ENCODE data around the gene TC2N.
"Not testable (repeated sequence)": the region's sequence is repeated elsewhere in the genome, so short reads cannot be mapped to it uniquely, and the experiment has no call there.

TC2N gene

DNA sequence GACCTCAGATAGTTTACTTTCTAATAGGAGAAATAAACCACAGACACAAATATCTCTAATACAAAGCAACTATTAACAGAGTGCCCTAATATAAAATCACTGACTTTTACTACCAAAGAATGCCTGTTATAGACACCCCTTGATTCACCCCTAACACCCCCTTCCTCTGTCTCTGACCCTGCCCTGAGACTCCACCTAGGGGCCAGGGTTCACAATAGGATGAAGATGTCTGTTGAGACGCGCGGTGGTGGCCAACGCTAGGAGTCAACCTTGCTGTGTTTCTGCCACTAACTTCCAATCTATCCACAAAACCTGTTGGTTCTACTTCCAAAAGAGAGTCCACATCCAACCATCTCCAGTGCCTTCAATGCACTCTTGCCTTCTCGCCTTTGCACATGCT lies 10.9 kb upstream of the TC2N start:
- Histone ChIP-seq H3K36me3 (ENCODE audit: control insufficient read depth in 2 of 2, insufficient read depth in 2 of 2, low read length in 2 of 2) (no peaks in the 10 kb centered on the region), H3K9me3 (ENCODE audit: control insufficient read depth in 2 of 2, low read length in 2 of 2) (no peaks in the 10 kb centered on the region), H3K27me3 (ENCODE audit: control insufficient read depth in 1 of 2, insufficient read depth in 2 of 2, low read length in 2 of 2) (peaks cover 0 to 2% of the 10 kb centered on the region in 2 donors), H3K27ac (ENCODE audit: low read length) (no peak overlapping the region), H3K4me3 (ENCODE audit: low read length in 2 of 2) (no peak overlapping the region), H3K4me1 (ENCODE audit: control insufficient read depth, insufficient read depth, low read length) (peaks cover 10% of the 10 kb centered on the region), H3K9ac (ENCODE audit: low read length in 2 of 2) (no peak overlapping the region)

DNA sequence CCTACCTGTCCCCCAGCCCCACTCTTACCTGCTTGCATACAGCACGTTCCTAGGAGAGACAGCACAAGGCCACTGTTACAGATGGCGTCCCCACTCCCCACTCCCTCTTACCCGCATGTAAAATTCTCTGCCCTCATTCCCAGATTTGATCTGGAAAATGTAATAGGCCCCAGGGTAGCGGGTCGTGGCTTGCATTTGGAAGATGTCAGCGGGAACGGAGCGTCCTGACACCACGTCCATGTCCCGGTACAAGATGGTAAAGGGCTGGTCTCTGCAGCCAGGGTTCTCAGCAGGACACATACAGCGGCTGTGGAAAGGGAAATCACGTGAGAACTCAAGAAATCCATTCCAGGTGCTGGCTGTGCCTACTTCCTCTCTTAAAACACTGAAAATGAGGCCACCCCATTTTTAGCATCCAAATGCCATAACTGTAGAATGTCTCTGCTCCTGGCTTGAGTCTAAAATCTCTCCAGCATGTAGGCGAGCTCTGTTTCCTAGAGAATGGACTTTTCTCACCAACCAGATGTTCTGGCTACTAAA lies 10.1 kb upstream of the TC2N start:
- peaks cover 0 to 2% of the 10 kb centered on the region in 2 donors for H3K27me3 ChIP-seq (ENCODE audit: control insufficient read depth in 1 of 2, insufficient read depth in 2 of 2, low read length in 2 of 2)
- H3K4me3 ChIP-seq (ENCODE audit: low read length in 2 of 2): no peak overlapping the region
- H3K9me3 ChIP-seq (ENCODE audit: control insufficient read depth in 2 of 2, low read length in 2 of 2): no peaks in the 10 kb centered on the region
- H3K4me1 ChIP-seq (ENCODE audit: control insufficient read depth, insufficient read depth, low read length): peaks cover 5% of the 10 kb centered on the region
- no peaks in the 10 kb centered on the region for H3K36me3 ChIP-seq (ENCODE audit: control insufficient read depth in 2 of 2, insufficient read depth in 2 of 2, low read length in 2 of 2)
- H3K9ac ChIP-seq (ENCODE audit: low read length in 2 of 2): no peak overlapping the region
- no peak overlapping the region for H3K27ac ChIP-seq (ENCODE audit: low read length)

DNA sequence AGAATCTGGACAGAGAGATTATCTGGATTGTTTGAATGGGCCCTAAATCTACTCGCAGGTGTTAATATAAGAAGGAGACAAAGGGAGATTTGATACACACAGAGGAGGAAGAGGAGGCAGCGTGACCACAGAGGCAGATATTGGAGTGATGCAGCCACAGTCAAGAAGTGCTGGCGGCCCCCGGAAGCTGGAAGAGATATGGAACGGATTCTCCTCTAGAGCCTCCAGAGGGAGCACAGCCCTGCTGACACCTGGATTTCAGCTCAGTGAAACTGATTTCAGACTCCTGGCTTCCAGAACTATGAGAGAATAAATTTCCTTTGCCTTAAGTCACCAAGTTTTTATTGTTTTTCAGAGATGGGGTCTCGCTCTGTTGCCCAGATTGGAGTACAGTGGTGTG lies 9.2 kb upstream of the TC2N start:
- H3K9ac ChIP-seq (ENCODE audit: low read length in 2 of 2): no peak overlapping the region
- peaks cover 0 to 2% of the 10 kb centered on the region in 2 donors for H3K27me3 ChIP-seq (ENCODE audit: control insufficient read depth in 1 of 2, insufficient read depth in 2 of 2, low read length in 2 of 2)
- no peaks in the 10 kb centered on the region for H3K36me3 ChIP-seq (ENCODE audit: control insufficient read depth in 2 of 2, insufficient read depth in 2 of 2, low read length in 2 of 2)
- H3K4me1 ChIP-seq (ENCODE audit: control insufficient read depth, insufficient read depth, low read length): peaks cover 4% of the 10 kb centered on the region
- no peak overlapping the region for H3K27ac ChIP-seq (ENCODE audit: low read length)
- H3K9me3 ChIP-seq (ENCODE audit: control insufficient read depth in 2 of 2, low read length in 2 of 2): no peaks in the 10 kb centered on the region
- no peak overlapping the region for H3K4me3 ChIP-seq (ENCODE audit: low read length in 2 of 2)

DNA sequence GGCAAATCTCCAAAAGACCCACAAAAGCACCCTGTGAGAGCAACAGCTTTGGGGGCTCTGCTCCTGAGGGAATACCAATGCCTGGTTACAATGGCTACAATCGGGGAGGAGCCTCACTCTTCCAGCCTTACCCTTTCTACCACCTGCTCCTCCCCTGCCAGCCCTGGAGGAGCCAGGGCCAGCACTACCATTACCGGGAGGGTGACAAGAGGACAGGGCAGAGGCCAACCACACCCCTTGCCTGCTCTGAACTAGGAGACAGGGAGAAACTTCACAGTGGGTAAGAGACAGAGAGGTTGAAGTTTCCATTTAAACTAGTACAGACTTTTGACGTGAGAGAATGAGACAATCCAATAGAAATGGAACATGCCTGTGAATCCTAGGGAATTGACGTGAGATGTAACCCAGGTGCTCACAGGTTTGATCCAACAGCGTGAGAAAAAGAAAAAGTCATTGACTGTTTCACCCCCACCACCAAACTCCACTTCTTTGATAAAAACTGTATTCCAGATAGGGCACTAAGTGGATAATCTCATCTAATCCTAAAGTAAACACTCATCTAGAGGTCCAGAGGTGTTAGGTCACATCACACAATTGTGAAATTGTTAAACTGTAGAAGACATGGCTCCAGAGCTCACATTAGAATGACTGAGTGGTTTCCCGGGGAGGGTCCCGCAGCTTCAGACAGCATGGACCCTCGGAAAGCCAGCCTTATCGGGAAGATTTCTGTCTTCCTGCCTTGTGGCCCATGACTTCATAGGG lies 8.4 kb upstream of the TC2N start:
- Histone ChIP-seq H3K9me3 (ENCODE audit: control insufficient read depth in 2 of 2, low read length in 2 of 2) (no peaks in the 10 kb centered on the region), H3K36me3 (ENCODE audit: control insufficient read depth in 2 of 2, insufficient read depth in 2 of 2, low read length in 2 of 2) (no peaks in the 10 kb centered on the region), H3K4me1 (ENCODE audit: control insufficient read depth, insufficient read depth, low read length) (peaks cover 4% of the 10 kb centered on the region), H3K27me3 (ENCODE audit: control insufficient read depth in 1 of 2, insufficient read depth in 2 of 2, low read length in 2 of 2) (peaks cover 0 to 2% of the 10 kb centered on the region in 2 donors), H3K4me3 (ENCODE audit: low read length in 2 of 2) (no peak overlapping the region), H3K9ac (ENCODE audit: low read length in 2 of 2) (no peak overlapping the region), H3K27ac (ENCODE audit: low read length) (no peak overlapping the region)

DNA sequence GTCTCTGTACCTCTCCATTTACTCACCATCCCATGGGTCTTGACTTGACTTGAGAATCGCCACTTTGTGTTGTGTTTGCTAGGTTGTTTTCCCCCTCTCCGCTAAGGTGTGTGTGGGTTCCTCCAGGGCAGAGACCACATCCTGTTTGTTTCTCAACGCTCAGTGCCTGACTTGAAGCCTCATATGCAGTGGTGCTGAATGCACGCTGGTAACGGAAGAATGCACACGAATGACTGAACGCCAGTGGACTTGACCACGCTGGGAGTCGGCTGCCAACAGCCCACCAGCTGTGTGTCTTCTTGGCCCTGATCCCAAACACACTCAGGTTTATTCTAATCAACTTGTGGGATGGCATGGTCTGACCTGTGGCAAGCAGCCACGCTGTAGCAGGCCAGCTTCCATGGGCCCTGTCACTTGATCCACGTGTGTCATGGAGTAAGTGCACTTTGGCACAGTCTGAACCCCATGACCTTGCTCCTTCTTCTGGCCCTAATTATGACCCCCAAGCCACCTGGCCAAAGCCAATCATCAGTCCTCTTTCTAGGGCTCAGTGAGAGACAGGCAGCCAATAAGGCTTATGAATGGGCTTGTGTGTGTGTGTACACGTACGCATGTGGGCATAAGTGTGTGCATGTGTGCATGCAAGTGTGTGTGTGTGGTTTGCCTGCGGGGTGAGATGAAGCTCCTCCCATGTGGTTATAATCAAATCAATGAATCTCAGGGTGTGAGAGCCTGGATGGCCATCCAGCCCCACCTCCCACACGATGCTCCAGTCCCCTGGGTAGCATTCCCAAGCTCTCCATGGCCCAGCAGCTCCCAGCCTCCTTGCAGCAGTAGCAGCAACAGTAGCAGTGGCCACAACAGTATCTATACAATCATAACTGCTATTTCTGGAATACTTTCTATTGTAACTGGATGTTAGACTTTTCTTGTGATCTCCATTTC lies 6.4 kb upstream of the TC2N start:
- Histone ChIP-seq H3K9ac (ENCODE audit: low read length in 2 of 2) (no peak overlapping the region), H3K27me3 (ENCODE audit: control insufficient read depth in 1 of 2, insufficient read depth in 2 of 2, low read length in 2 of 2) (no peaks in the 10 kb centered on the region), H3K9me3 (ENCODE audit: control insufficient read depth in 2 of 2, low read length in 2 of 2) (no peaks in the 10 kb centered on the region), H3K4me3 (ENCODE audit: low read length in 2 of 2) (no peak overlapping the region), H3K4me1 (ENCODE audit: control insufficient read depth, insufficient read depth, low read length) (peaks cover 4% of the 10 kb centered on the region), H3K36me3 (ENCODE audit: control insufficient read depth in 2 of 2, insufficient read depth in 2 of 2, low read length in 2 of 2) (no peaks in the 10 kb centered on the region), H3K27ac (ENCODE audit: low read length) (no peak overlapping the region)

DNA sequence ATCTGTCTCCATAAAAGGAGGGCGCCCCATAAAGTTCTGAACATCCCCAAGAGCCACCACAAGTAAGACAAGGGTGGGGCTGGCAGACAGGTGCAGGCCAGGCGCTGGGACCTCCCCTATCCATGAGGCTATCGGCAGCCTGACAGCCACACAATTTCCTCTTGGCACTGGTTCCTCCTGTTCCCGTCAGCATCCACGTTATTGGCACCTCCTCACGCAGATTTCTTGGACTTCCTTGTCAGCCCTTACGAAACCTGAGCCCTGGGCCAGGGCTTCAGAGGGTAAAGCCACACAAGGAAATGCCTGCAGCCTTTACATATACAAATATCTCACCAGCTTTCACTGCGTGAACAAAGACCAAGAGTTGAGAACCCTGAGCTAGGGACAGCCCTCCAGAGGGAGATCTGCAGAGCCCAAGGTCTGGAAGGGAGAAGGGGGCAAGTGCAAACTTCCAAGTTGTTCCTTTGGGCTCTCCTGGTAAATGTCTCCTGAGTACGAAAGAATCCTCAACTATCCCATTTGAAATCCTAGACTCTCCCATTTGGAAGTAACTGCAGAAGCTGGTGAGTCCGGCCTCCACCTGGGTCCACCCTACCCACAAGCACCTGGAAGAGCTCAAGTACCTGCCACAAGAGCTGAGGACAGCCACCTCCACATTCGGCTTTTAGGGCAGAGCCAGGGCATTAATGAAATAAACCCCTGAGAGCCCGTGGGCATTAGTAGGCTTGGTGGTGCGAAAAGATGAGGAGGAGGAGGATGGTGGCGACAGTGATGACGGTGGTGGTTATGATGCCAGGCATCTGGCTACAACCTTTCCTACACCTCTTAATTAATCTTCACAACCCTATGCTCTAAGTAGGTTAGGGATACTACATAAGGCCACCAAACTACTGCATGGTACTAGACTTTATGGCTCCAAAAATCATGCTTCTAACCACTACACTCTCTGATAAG lies 5.5 kb upstream of the TC2N start:
- Histone ChIP-seq H3K9me3 (ENCODE audit: control insufficient read depth in 2 of 2, low read length in 2 of 2) (peaks cover 0 to 3% of the 10 kb centered on the region in 2 donors), H3K27me3 (ENCODE audit: control insufficient read depth in 1 of 2, insufficient read depth in 2 of 2, low read length in 2 of 2) (no peaks in the 10 kb centered on the region), H3K4me3 (ENCODE audit: low read length in 2 of 2) (no peak overlapping the region), H3K36me3 (ENCODE audit: control insufficient read depth in 2 of 2, insufficient read depth in 2 of 2, low read length in 2 of 2) (no peaks in the 10 kb centered on the region), H3K4me1 (ENCODE audit: control insufficient read depth, insufficient read depth, low read length) (peaks cover 4% of the 10 kb centered on the region), H3K27ac (ENCODE audit: low read length) (no peak overlapping the region), H3K9ac (ENCODE audit: low read length in 2 of 2) (no peak overlapping the region)

DNA sequence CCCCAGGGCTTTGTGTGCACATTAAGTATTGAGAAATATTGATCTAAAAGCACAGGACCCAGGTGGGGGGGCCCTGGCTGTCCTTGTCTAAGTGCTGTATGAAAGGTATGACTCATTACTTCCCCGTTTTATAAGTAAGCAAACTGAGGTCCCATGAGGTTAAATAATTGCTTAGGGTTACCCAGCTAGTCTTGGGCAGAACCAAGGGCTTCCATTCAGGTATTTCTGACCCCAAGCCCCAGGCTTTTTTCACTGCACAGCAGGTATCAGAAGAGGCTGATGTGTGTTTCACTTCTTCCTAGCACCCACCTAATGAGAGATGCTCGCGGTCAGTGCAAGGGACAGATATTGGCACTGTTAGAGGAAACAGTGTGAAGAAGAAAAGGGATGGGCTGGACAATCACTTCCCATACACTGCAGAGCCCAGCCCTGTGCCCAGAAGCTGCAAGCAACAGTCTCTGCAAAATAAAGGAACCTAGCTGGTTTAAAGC lies 4.7 kb upstream of the TC2N start:
- H3K9ac ChIP-seq (ENCODE audit: low read length in 2 of 2): no peak overlapping the region
- no peak overlapping the region for H3K27ac ChIP-seq (ENCODE audit: low read length)
- no peaks in the 10 kb centered on the region for H3K27me3 ChIP-seq (ENCODE audit: control insufficient read depth in 1 of 2, insufficient read depth in 2 of 2, low read length in 2 of 2)
- H3K4me1 ChIP-seq (ENCODE audit: control insufficient read depth, insufficient read depth, low read length): peaks cover 4% of the 10 kb centered on the region
- peaks cover 0 to 6% of the 10 kb centered on the region in 2 donors for H3K9me3 ChIP-seq (ENCODE audit: control insufficient read depth in 2 of 2, low read length in 2 of 2)
- H3K36me3 ChIP-seq (ENCODE audit: control insufficient read depth in 2 of 2, insufficient read depth in 2 of 2, low read length in 2 of 2): no peaks in the 10 kb centered on the region
- no peak overlapping the region for H3K4me3 ChIP-seq (ENCODE audit: low read length in 2 of 2)

DNA sequence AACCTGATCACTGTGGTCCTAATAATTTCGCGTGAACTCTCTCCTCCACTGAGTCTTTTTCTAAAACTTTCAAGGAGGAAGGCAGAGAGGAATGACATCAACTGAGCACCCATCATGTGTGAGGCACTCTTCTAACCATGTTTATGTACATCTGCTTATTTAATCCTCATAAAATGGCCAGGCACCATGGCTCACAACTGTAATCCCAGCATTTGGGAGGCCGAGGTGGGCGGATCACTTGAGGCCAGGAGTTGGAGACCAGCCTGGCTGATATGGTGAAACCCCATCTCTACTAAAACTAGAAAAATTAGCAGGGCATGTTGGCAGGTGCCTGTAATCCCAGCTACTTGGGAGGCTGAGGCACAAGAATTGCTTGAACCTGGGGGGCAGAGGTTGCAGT lies 4.1 kb upstream of the TC2N start:
- not testable (repeated sequence) for H3K36me3 ChIP-seq (ENCODE audit: control insufficient read depth in 2 of 2, insufficient read depth in 2 of 2, low read length in 2 of 2); H3K4me3 ChIP-seq (ENCODE audit: low read length in 2 of 2); H3K9ac ChIP-seq (ENCODE audit: low read length in 2 of 2); H3K27me3 ChIP-seq (ENCODE audit: control insufficient read depth in 1 of 2, insufficient read depth in 2 of 2, low read length in 2 of 2); H3K4me1 ChIP-seq (ENCODE audit: control insufficient read depth, insufficient read depth, low read length); H3K27ac ChIP-seq (ENCODE audit: low read length); H3K9me3 ChIP-seq (ENCODE audit: control insufficient read depth in 2 of 2, low read length in 2 of 2)

DNA sequence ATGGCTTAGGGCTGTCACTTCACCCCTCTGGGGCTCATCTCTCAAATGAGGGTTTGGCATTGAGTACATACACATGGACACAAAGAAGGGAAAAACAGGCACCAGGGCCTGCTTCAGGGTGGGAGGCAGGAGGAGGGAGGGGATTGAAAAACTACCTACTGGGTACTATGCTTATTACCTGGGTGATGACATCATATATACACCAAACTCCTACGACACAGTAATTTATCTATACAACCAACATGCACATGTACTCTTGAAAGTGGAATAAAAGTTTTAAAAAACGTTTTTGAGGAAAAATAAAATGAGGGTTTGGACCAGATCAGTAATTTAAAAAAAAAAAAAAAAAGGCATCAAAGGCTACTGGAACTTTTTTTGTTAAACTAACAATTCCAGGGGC lies 3.6 kb upstream of the TC2N start:
- Histone ChIP-seq H3K9ac (ENCODE audit: low read length in 2 of 2) (no peak overlapping the region), H3K4me3 (ENCODE audit: low read length in 2 of 2) (no peak overlapping the region), H3K4me1 (ENCODE audit: control insufficient read depth, insufficient read depth, low read length) (peaks cover 4% of the 10 kb centered on the region), H3K36me3 (ENCODE audit: control insufficient read depth in 2 of 2, insufficient read depth in 2 of 2, low read length in 2 of 2) (no peaks in the 10 kb centered on the region), H3K27me3 (ENCODE audit: control insufficient read depth in 1 of 2, insufficient read depth in 2 of 2, low read length in 2 of 2) (no peaks in the 10 kb centered on the region), H3K27ac (ENCODE audit: low read length) (no peak overlapping the region), H3K9me3 (ENCODE audit: control insufficient read depth in 2 of 2, low read length in 2 of 2) (peaks cover 0 to 6% of the 10 kb centered on the region in 2 donors)

DNA sequence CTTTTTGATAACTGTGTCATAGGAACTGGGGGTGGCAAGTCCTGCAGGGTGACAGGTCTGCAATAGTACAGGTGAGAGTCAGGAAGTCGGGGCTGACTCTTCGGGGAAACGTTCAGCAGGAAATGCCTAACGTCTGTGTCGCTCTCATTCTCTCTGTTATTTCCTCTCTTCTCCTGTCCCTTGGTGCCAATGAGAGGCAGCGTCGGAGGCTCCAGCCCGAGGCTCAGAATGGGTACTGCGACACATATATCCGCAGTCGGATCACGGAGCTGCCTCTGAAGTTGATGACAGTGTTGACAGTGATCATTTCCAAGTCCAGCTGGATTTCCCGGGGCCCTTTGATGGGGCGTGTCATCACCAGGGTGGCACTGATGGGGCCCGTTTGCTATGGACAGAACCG lies 2.7 kb upstream of the TC2N start:
- Histone ChIP-seq H3K4me3 (ENCODE audit: low read length in 2 of 2) (no peak overlapping the region), H3K36me3 (ENCODE audit: control insufficient read depth in 2 of 2, insufficient read depth in 2 of 2, low read length in 2 of 2) (no peaks in the 10 kb centered on the region)

More for the DNA sequence above, 2.7 kb upstream of the TC2N start:
- Histone ChIP-seq H3K27me3 (ENCODE audit: control insufficient read depth in 1 of 2, insufficient read depth in 2 of 2, low read length in 2 of 2) (no peaks in the 10 kb centered on the region), H3K9ac (ENCODE audit: low read length in 2 of 2) (no peak overlapping the region), H3K9me3 (ENCODE audit: control insufficient read depth in 2 of 2, low read length in 2 of 2) (peaks cover 0 to 6% of the 10 kb centered on the region in 2 donors), H3K27ac (ENCODE audit: low read length) (no peak overlapping the region), H3K4me1 (ENCODE audit: control insufficient read depth, insufficient read depth, low read length) (peaks cover 4% of the 10 kb centered on the region)

Data from stomach smooth muscle (tissue), 2 donors.